A673 (cell line): ENCODE data around the gene SPECC1. TPM values are rescaled to one million over a fixed set of nuclear protein-coding genes. Genes with fewer than 3 reads are reported as not detected.

Source experiments
- BruUV-seq: library from RNA; stranded (reverse); fragments of 400-500 nt; replicated peaks from 2 replicates; lab custom pipeline; 2021; lab: Mats Ljungman, UMichigan
- CTCF ChIA-PET: fragments of 300-600 bp; sonication (Branson Sonifier 250); formaldehyde crosslinking; loops from one replicate; lab custom pipeline; 2022; ENCODE audit warnings: antibody characterized with exemption; lab: Charles Lee
- POLR2A ChIA-PET: fragments of 300-600 bp; sonication (Branson Sonifier 250); formaldehyde crosslinking; loops from one replicate; lab custom pipeline; 2022; ENCODE audit warnings: antibody characterized with exemption; ENCODE audit not compliant: low non-redundant PET; lab: Charles Lee
- DNase-seq: peaks from one replicate; pipeline ENCODE4 v3.0.0-alpha.2; 2015; ENCODE audit warnings: low spot score
- H3K27ac ChIP-seq: fragments of 200-600 bp; sonication (generic); 2 replicates; pipeline ENCODE4 v1.5.1; 2016; ENCODE audit warnings: mixed run types, low read depth, mild to moderate bottlenecking, mixed read lengths, antibody characterized with exemption, low read length; ENCODE audit not compliant: poor library complexity, severe bottlenecking
- H3K27me3 ChIP-seq: fragments of 200-600 bp; sonication (generic); replicated peaks from 2 replicates; pipeline ENCODE4 v1.6.1; 2017; ENCODE audit warnings: mixed run types, low read depth, mild to moderate bottlenecking, mixed read lengths, antibody characterized with exemption, low read length; ENCODE audit not compliant: insufficient read depth, poor library complexity
- H3K36me3 ChIP-seq: fragments of 200-600 bp; sonication (generic); 2 replicates; pipeline ENCODE4 v1.6.1; 2016; ENCODE audit warnings: mixed run types, mild to moderate bottlenecking, mixed read lengths, antibody characterized with exemption, low read length; ENCODE audit not compliant: insufficient read depth, poor library complexity, severe bottlenecking
- H3K4me1 ChIP-seq: fragments of 200-600 bp; sonication (generic); 2 replicates; pipeline ENCODE4 v1.6.1; 2017; ENCODE audit warnings: mixed run types, mild to moderate bottlenecking, mixed read lengths, antibody characterized with exemption, low read length; ENCODE audit not compliant: insufficient read depth, poor library complexity, severe bottlenecking
- H3K4me3 ChIP-seq: fragments of 200-600 bp; sonication (generic); 2 replicates; pipeline ENCODE4 v1.5.1; 2016; ENCODE audit warnings: low read depth, mixed run types, mild to moderate bottlenecking, mixed read lengths, low read length; ENCODE audit not compliant: poor library complexity, severe bottlenecking
- H3K9me3 ChIP-seq: fragments of 200-600 bp; sonication (generic); 2 replicates; pipeline ENCODE4 v1.6.1; 2016; ENCODE audit warnings: mixed run types, low read depth, mild to moderate bottlenecking, mixed read lengths, antibody characterized with exemption, low read length; ENCODE audit not compliant: poor library complexity, severe bottlenecking
- EZH2 ChIP-seq: fragments of 200-600 bp; sonication (generic); IDR thresholded peaks from 2 replicates; pipeline ENCODE4 v1.6.1; 2017; ENCODE audit warnings: borderline replicate concordance, low read depth, mild to moderate bottlenecking, mixed read lengths, antibody characterized with exemption, low read length; ENCODE audit not compliant: poor library complexity, severe bottlenecking
- intact Hi-C: fragments of 100-400 bp; cut with micrococcal nuclease; formaldehyde crosslinking; loops from one replicate; pipeline ENCODE4 v1.10.0; 2022; ENCODE audit not compliant: unreplicated experiment
- total RNA-seq: library from RNA; stranded (reverse); gene quantifications from 2 replicates; pipeline ENCODE4 v1.2.3, GENCODE V29; 2021
- TF ChIP-seq, protein P1 (sequence below): fragments of 300-800, 200-600 bp; sonication (generic); conservative IDR thresholded peaks from 2 replicates; pipeline ENCODE4 v1.5.1; 2017; ENCODE audit warnings: low read depth, mild to moderate bottlenecking, antibody characterized with exemption, low read length, moderate library complexity, mixed read lengths

The SPECC1 gene
- total RNA-seq, 1 experiment from 2014 or later, result 5.8 TPM

DNA sequence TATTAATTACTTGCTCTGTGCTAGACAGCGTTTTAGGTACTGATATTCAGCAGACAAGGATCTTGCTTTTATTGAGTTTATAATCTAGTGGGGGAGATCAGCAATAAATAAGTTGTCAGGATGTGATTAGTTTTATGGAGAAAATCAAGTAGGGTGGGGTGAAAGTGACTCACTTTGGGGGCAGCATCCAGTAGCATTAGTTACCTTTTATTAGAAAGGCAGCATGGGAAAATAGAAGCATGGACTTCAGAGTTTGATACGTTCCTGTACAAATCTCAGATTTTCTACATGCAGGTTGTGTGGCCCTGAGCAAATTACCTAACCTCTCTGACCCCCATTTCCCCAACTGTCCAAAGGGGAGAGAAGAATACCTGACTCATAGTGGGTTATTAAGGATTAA, 42.5 kb downstream of the SPECC1 start:
- no peaks in the 10 kb centered on the region for H3K27me3 ChIP-seq
- intact Hi-C loops, result loop anchor here (5.0 kb wide), 1 partner anchor 51 kb away; no protein-coding TSS in a partner anchor
- no peaks in the 10 kb centered on the region for H3K36me3 ChIP-seq
- DNase-seq, result no peak
- POLR2A ChIA-PET, result no interaction called here
- H3K9me3 ChIP-seq, result no peaks in the 10 kb centered on the region
- TF ChIP-seq EZH2, result no peak
- TF ChIP-seq, protein P1, sequence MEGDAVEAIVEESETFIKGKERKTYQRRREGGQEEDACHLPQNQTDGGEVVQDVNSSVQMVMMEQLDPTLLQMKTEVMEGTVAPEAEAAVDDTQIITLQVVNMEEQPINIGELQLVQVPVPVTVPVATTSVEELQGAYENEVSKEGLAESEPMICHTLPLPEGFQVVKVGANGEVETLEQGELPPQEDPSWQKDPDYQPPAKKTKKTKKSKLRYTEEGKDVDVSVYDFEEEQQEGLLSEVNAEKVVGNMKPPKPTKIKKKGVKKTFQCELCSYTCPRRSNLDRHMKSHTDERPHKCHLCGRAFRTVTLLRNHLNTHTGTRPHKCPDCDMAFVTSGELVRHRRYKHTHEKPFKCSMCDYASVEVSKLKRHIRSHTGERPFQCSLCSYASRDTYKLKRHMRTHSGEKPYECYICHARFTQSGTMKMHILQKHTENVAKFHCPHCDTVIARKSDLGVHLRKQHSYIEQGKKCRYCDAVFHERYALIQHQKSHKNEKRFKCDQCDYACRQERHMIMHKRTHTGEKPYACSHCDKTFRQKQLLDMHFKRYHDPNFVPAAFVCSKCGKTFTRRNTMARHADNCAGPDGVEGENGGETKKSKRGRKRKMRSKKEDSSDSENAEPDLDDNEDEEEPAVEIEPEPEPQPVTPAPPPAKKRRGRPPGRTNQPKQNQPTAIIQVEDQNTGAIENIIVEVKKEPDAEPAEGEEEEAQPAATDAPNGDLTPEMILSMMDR, result no peak
- H3K4me1 ChIP-seq, result no peaks in the 10 kb centered on the region
- no peak overlapping the region for H3K4me3 ChIP-seq
- CTCF ChIA-PET, result no interaction called here
- no peak overlapping the region for H3K27ac ChIP-seq
- no TSS peak for BruUV-seq

DNA sequence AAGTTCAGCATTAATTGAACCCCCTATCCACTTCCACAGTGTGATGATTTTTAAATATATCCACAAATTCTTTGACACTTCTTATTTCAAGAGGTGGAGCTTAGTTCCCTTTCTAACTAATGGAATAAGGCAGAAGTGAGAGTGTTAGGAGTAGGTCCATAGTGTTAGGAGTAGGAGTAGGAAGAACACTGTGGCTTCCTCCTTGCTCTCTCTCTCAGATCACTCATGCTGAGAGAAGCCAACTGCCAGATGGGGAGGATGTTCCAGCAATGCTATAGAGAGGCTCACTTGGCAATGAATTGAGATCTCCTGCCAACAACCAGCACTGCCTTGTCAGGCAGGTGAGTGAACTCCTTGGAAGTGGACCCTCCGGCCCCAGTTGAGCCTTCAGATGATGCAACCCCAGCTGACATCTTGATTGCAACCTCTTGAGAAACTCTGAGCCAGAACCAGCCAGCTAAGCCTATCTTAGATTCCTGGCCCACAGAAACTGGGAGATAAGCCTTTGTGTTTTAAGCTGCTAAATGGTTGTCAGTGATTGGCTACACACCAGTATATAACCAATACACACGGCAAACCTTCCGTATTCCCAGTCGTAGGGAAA, 44.3 kb downstream of the SPECC1 start:
- no TSS peak for BruUV-seq
- intact Hi-C loops, result loop anchor here (5.0 kb wide), 1 partner anchor 49 kb away; no protein-coding TSS in a partner anchor
- TF ChIP-seq EZH2, result no peak
- TF ChIP-seq, protein P1, result no peak
- CTCF ChIA-PET, result no interaction called here
- Histone ChIP-seq H3K27ac (no peak overlapping the region), H3K4me1 (no peaks in the 10 kb centered on the region), H3K27me3 (no peaks in the 10 kb centered on the region), H3K36me3 (no peaks in the 10 kb centered on the region), H3K9me3 (no peaks in the 10 kb centered on the region), H3K4me3 (no peak overlapping the region)
- no peak for DNase-seq
- POLR2A ChIA-PET, result interaction anchor here (0.5 kb wide), 1 partner anchor 310 kb away, joined by 7 read pairs; no protein-coding TSS in a partner anchor

DNA sequence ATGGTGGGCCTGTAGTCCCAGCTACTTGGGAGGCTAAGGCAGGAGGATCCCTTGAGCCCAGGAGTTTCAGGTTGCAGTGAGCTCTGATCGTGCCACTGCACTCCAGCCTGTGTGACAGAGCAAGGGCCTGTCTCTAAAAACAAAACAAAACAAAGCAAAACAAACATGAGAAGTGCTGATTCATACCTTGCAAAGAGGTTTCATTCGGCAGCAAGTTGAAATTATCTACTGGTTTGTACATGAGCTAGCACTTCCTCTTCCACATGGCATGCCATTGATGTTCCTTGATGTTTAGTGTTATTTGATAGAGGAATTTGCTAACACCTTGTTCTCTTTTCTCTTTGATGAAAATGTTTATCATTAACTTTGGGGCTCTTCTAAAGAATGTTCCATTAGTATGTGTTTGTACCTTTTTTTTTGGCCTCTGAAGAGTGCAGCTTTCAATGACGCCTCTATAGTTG, 50.6 kb downstream of the SPECC1 start:
- Histone ChIP-seq H3K27me3 (no peaks in the 10 kb centered on the region), H3K27ac (no peak overlapping the region), H3K9me3 (no peaks in the 10 kb centered on the region), H3K4me3 (no peak overlapping the region), H3K36me3 (no peaks in the 10 kb centered on the region), H3K4me1 (peaks cover 11% of the 10 kb centered on the region)
- no peak for DNase-seq
- intact Hi-C loops, result no loop called here
- no TSS peak for BruUV-seq
- TF ChIP-seq EZH2, result no peak
- TF ChIP-seq, protein P1, result no peak
- POLR2A ChIA-PET, result no interaction called here
- CTCF ChIA-PET, result no interaction called here
